Vagina (tissue), 2 donors: Measurements from ENCODE around the gene LEFTY1.

Source experiments
- CTCF ChIP-seq, 3 experiments: fragments of 450-650 bp in 2 of 3; fragments of 200-600 bp in 1 of 3; sonication (generic) in 1 of 3; IDR thresholded peaks; one replicate each; pipeline ENCODE4 v1.5.1; 2017 to 2019; ENCODE audit warnings: antibody characterized with exemption in 3 of 3, mild to moderate bottlenecking in 2 of 3, moderate library complexity in 2 of 3
- POLR2A ChIP-seq, 2 donors: fragments of 450-650 bp; IDR thresholded peaks; one replicate each; pipeline ENCODE4 v1.6.1; 2017; ENCODE audit warnings: antibody characterized with exemption in 2 of 2, mild to moderate bottlenecking in 2 of 2, moderate library complexity in 2 of 2
- POLR2AphosphoS5 ChIP-seq, 2 donors: sonication (generic); formaldehyde crosslinking; IDR thresholded peaks; one replicate each; pipeline ENCODE4 v1.9.0; 2017; ENCODE audit warnings: antibody characterized with exemption in 2 of 2, mild to moderate bottlenecking in 2 of 2, low read depth in 1 of 2; ENCODE audit not compliant: insufficient read depth in 1 of 2

GRCh38 chr1:225933072-225933471 lies 44.1 kb upstream of the LEFTY1 start:
- no peak for TF ChIP-seq CTCF (IDR thresholded peaks at IDR 0.05)
- no peak for TF ChIP-seq POLR2A (IDR thresholded peaks at IDR 0.05)
- no peak for TF ChIP-seq POLR2AphosphoS5 (IDR thresholded peaks at IDR 0.05; ENCODE audit: insufficient read depth in 1 of 2, low read depth in 1 of 2)
